GM12864 (cell line): ENCODE data around the gene PDE7B.

Source experiments
- DNase-seq: peaks from one replicate; pipeline ENCODE4 v3.0.0-alpha.2; 2011; ENCODE audit warnings: low read depth
- H3K4me3 ChIP-seq: 2 replicates; pipeline ENCODE4 v1.5.1; 2011; ENCODE audit warnings: mild to moderate bottlenecking, low read depth, low read length, control low read depth
- CTCF ChIP-seq: IDR thresholded peaks from 2 replicates; pipeline ENCODE4 v1.5.1; 2011; ENCODE audit warnings: low read depth, mild to moderate bottlenecking, moderate library complexity, low read length, control low read depth, inconsistent platforms; ENCODE audit errors: missing control alignments

PDE7B gene

DNA sequence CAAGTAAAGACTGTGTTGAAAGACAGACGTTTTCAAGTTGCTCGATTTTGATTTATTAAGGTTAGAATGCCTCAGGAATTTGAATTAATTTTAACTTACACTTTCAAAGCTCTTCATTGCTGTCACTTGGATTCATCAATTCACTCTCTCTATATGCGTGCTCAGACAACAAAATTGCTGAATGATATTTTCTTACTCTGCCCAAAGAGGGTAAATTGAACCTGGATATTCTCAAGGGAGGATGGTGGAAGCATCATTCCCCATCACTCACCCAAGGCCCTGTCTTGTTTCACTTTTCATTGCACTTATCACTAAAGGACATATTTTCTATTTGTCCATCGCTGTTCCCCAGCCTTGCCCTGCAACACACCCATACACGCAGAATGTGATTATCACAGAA, 102.3 kb downstream of the PDE7B start:
- no peak overlapping the region for H3K4me3 ChIP-seq
- no peak for TF ChIP-seq CTCF
- no peak for DNase-seq

DNA sequence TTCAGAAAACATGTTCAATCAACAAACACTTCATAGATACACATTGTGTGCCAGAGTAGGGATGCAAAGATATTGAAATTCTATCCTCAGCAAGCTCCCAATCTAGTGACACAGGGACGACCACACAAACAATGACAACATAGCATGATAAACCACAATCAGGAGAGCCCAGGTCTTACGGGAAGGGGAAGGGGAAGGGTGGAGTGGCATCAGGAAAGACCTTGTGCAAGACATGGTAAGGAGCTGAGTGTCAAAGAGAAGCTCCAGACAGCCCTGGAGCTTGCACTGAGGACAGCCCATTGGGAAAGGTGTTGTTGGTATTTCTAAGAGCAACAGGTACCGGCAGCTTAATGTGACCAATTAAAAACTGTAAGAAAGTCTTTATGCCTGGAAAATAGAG, 103.6 kb downstream of the PDE7B start:
- no peak for DNase-seq
- TF ChIP-seq CTCF, result no peak
- no peak overlapping the region for H3K4me3 ChIP-seq

- TF ChIP-seq CTCF, result no peak
- no peak for DNase-seq
- H3K4me3 ChIP-seq, result no peak overlapping the region
These were observed 111.2 kb downstream of the PDE7B start for GRCh38 chr6:135962731-135963130.

DNA sequence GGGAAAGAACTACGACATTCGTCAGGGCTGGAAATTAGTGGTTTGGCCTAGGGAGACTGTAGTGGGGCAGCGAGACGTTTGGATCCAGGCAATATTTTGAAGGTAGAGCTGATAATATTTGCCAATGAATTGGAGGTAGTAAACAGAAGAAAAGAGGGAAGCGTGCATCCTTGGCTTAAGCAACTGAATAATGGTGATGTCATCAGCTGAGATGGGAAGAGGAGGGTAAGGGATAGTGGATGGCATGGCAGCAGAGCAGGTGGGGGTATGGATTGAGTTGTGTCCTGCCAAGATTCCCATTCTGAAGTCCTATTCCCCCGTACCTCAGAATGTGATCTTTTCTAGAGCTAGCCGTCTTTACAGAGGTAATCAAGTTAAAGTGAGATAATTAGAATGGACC, 119.2 kb downstream of the PDE7B start:
- DNase-seq, result no peak
- H3K4me3 ChIP-seq, result no peak overlapping the region
- TF ChIP-seq CTCF, result no peak

DNA sequence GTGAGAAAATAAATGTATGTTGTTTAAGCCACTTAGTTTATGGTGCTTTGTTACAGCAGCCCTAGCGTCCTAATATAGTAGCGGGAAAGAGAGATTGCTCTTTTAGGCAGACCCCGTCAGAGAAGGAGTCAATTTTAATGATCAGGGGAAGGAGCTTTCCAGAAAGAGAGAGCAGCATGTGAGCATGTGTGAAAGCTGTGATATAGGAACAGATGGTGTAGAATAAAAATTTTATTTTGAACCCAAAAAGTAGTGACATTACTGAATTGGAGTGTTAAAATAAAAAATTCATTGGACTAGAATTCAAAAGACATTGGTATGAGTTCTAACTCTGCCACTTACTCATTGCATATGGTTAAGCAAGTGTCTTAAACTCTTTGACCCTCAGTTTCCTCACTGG, 119.8 kb downstream of the PDE7B start:
- no peak for DNase-seq

GRCh38 chr6:135972150-135972549, 120.6 kb downstream of the PDE7B start:
- no peak for TF ChIP-seq CTCF
- DNase-seq, result no peak
- H3K4me3 ChIP-seq, result no peak overlapping the region

More for the DNA sequence above, 119.8 kb downstream of the PDE7B start:
- H3K4me3 ChIP-seq, result no peak overlapping the region
- TF ChIP-seq CTCF, result no peak

- no peak for TF ChIP-seq CTCF
- DNase-seq, result no peak
- H3K4me3 ChIP-seq, result no peak overlapping the region
These were observed 121.1 kb downstream of the PDE7B start for GRCh38 chr6:135972586-135972985.
